ENCODE results near the gene IGFLR1.

DNA sequence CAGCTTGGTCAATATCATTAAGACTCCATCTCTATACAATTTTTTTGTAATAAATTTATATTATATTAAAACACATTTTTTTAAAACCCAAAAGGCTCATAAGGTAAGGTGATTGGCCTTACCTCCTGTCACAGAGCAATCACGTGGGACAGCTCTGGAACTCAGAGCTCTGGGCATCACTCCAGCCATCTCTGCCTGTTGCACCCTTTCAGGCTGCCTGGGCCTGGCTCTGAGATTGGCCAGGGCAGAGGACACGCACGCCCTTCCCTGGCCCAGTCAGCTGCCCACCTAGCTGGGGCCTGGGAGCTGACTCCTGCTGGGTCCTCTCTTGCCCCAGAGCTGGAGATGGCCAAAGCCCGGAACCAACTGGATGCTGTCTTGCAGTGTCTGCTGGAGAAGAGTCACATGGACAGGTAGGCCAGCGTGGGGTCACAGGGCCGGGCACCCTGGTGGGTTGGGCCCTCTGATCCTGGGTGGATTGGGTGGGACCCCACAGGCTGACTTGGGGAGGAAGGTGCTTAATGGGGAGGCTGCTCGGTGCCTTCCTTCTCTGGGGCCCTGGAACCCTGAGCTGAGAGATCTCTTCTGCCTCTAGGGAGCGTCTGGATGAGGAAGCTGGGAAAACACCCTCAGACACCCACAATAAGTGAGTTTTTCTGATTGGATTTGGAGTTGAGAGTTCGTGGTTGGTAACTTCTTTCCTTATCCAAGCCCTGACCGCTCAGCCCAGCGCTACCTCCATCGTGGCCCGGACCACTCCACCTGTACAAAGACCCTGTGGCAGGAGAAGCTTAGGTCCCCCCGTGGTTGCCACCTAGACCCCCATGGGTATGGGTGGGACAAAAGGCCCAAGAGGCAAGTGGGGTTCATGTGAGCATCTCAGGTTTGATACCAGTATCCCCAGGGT is 9.8 kb upstream of the IGFLR1 start:
- no peak for TF ChIP-seq CTCF (conservative IDR thresholded peaks at IDR 0.05 in 1 of 2, IDR thresholded peaks at IDR 0.05 in 1 of 2; ENCODE audit: extremely low read depth in 1 of 2, insufficient read depth in 1 of 2, low read depth in 1 of 2, low read length in 2 of 2)
- no peak for TF ChIP-seq EZH2 (IDR thresholded peaks at IDR 0.05; ENCODE audit: borderline replicate concordance, low read length)

Measured in mammary epithelial cell (primary cell).